ENCODE data around the gene MYLK4.
A peak's percentile ranks its signal among the peaks of the same experiment; 100 is the strongest.
"Not testable (repeated sequence)": the region's sequence is repeated elsewhere in the genome, so short reads cannot be mapped to it uniquely, and the experiment has no call there.

The MYLK4 gene

DNA sequence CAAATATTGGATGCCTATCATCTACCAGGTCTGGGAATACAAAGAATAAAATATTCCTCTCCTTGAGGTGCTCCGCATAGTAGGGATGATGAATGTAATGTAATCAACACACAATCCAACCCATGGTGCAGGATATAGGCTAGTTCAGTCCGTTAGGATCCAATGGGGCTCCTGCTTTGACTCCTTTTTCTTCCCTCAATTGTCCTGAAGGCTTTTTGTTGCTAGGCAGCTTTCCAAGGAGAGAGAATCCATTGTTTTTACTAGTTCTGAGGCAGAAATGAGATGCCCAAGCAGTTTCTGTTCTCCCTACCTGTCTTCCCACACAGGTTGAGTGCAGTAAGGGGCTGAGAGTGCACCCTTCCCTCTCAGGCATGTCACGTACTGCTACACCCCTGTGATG lies 26.5 kb upstream of the MYLK4 start:
- no peak for DNase-seq

DNA sequence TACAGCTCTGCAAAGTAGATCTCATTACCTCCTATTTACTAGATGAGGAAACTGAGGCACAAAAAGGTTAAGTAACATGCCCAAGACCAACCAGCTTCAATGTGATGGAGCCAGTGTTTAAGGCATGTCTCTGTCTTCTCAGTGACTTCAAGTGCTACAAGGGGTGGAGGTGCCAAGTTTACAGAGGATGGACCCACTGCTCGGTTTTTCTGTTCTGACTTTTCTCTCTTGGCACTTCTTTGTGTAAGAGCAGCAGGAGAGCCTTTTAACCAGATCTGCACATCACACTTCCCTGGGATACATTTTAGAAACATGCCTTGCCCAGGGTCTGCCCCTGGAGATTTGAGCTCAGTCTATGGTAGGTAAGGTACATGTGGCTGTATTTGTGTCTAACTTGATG lies 24.3 kb upstream of the MYLK4 start:
- no peak for DNase-seq

DNA sequence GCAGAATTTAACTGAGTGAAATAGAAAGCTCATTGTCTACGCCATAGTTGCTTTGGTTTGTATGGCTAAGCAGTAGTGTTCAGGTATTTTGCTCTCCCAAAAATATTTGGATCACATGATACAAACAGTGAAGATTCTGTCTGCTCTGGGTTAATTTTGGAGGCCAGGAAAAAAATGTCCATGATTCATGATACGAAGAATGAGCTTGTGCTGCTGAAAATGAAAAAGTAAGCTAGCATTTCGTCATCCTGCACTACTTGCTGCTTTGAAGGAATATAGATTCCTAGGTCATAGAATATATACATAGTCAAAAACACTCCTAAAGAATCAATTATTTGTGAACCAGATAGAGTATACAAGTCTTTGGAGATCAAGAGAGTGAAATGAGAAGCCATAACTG lies 22.7 kb upstream of the MYLK4 start:
- no peak for DNase-seq

DNA sequence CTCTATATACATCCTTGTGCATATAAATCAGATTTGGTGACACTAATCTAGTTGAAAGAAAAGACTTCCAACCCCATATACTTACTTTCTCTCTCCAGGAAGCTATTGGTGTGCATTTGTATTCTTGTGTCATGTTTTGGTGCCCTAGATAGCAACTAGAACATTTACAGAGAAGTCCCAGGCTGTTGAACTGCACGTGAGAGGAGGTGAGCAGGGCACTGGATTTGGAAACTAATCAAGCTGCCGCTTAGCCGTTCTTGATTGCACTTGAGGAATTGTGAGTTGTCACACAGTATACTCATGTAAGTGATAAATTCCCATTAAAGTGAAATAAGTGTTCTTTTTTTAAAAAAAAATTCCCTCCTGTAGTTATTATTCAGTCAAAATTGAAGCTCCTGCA lies 22.1 kb upstream of the MYLK4 start:
- no peak for DNase-seq

DNA sequence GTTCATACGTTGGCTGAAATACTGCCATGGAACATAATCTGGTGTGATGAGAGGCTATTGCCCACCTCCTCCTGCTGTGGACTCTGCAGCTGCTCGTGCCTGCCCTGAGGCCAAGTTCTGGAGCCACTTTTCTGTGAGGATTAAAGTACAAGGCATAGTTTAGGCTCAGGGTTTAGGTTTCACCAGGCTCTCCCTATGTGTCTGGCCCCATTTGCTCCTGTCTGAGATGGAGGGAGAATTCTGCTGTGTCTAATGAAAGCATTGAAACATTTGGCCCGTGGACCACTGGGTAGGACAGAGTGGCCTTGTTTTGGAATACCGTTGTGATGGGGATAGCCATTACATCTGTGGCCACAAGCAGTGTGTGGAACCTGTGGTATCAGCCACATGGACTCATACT lies 20.4 kb upstream of the MYLK4 start:
- DNase-seq = no peak

DNA sequence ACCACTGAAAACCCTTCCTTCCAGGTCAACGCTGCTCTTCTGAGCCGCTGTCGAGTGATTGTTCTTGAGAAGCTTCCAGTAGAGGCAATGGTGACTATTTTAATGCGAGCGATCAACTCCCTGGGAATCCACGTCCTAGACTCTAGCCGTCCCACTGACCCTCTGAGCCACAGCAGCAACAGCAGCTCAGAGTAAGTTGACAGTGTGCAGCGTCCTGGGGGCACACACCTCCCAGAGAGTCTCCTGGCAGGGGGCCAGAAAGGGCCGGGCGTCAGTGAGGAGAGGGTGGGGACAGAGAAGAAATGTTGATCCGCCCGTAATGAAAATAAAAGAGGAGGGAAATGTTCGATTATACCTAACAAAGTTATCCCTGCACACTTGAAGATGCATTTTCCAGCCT lies 19.4 kb upstream of the MYLK4 start:
- DNase-seq = no peak

DNA sequence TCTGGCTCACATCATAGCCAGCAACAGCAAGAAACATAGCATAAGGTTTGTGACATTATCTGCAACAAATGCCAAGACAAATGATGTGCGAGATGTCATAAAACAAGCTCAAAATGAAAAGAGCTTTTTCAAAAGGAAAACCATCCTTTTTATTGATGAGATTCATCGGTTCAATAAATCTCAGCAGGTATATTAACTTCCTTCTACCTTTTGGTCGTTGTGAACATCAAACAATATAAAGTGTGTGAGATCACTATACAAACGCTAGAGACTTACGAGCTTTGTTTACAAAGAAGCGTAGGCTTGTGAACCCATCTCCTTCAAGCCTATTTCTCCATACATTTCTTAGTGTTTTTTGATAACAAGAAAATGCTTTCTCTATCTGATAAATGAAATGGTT lies 18.0 kb upstream of the MYLK4 start:
- DNase-seq = no peak

DNA sequence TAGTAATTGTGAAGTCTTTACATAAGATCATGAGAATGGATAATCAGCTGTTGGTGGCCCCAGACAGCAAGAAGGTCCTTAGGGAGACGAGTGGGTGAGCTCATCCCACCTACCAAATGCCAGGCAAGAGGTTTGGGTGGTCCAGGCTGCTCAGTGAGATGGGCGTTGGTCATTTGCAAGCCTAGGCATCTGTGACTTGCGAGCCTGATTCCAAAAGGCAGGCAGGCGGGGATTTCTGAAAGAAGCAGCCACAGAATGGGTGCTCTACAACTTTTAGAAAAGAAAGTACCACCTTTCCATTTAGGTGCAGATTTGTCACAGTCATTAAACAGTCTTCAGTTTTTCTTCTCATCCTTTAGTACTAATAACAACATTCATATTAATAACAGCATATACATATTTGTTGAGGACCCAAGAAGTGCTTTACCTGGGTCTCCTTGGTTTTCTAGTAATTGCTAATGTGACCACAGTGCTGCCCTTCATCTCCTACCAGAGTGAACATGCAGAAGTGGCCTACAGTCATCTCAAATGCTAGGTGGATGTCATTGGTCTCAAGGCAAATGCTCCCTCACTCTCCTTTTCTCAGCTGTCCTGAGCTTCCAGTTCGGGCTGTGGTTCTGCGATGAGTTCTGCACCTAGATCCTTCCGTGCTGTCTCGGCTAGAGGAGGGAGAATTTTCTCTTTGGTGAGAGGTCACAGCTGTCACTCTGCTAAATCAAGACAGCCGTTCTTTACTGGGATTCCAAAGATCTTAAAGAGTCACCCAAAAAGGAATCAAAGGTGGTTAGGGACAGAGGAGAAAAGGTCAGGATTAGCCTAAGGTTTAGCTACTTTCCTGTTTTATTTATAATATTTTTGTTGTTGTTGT lies 17.2 kb upstream of the MYLK4 start:
- no peak for DNase-seq

DNA sequence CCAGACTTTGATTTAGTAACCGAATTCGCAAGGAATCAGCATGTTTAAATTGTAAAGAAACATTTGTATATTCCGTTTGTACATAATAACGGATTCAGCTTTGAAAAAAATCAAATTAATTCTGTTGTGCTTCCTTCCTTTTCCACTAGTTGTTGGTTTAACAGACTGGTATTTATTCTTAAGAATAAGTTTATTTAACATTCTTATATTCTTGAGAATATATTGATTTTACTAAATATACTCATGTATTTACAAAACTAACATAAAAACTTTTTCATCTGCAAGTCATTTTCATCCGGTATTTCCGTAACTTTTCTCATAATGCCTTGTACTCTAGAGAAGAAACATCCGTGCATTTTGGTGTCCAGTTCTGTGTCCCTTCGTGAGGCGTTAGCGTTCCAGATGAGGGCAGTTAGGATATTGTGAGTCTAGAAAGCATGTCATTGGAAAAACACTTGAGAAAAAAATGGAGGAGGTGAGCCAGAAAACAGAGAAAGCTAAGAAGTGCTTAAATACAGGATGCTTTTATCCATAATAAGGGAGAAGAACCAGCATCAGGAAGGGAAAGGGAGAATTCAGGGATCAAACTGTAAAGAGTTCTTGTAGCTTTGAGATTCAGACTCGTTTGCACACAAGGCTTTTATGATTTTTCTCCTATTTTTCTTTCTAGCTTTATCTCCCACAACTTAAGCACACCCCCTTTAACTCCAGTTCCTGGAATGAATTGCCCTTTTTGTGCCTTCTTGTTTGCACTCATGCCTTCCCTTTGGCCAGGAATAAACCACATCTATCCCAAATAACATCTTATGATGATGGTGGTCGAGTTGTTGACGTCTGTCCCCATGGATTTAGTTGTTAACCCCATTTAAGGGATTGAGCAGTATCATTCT lies 16.3 kb upstream of the MYLK4 start:
- no peak for DNase-seq

DNA sequence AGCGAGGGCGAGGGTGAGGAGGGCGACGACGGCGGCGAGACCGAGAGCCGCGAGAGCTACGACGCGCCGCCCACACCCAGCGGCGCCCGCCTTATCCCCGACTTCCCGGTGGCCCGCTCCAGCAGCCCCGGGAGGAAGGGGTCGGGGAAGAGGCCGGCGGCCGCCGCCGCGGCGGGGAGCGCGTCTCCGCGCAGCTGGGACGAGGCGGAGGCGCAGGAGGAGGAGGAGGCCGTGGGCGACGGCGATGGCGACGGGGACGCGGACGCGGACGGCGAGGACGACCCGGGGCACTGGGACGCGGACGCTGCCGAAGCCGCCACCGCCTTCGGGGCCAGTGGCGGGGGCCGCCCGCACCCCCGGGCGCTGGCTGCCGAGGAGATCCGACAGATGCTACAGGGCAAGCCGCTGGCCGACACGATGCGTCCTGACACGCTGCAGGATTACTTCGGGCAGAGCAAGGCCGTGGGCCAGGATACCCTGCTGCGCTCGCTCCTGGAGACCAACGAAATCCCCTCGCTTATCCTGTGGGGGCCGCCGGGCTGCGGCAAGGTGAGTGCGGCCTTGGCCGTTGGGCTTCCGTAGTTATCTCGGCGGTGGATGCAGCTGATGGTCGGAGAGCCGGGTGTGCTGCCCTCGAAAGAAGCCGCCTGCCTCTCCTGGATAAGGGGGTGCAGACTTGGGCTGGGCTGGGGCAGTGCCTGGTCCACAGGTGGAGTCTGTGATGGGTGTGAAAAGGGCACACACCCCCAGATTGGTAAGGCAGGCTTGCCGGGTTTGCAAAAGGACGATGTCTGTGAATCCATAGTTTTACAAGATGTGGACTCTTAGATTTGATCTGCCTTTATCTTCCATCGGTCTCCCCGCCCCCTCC lies 15.4 kb upstream of the MYLK4 start:
- peak; percentile 49 for DNase-seq

DNA sequence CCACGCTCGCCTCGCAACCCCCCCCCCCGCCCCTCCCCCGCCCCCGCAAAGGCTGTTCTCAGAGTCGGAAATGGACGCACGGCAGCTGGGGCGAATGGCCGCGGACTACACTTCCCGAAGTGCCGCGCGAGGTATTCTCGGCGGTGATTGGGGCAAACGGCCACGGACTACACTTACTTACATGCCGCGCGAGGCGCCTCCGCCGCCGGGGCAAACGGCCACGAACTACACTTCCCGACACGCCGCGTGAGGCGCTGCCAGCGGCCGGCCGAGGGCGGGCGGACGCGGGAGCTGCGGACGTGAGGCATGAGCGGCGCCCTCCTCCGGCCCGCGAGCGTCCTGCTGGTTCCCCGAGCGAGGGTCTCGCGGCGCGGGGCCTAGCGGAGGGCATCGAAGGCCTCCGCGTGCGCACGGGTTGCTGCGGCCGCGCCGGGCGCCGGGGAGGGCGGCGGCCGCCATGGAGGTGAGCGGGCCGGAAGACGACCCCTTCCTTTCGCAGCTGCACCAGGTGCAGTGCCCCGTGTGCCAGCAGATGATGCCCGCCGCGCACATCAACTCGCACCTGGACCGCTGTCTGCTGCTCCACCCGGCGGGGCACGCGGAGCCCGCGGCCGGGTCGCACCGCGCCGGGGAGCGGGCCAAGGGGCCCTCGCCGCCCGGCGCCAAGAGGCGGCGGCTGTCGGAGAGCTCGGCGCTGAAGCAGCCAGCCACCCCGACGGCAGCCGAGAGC lies 14.6 kb upstream of the MYLK4 start, which contains the start of gene WRNIP1:
WRNIP1 (plus strand) TSS at position 228 of the 730 bp plus-strand sequence; CDS start at position 458, 230 bp downstream.
- peak; percentile 92 for DNase-seq

DNA sequence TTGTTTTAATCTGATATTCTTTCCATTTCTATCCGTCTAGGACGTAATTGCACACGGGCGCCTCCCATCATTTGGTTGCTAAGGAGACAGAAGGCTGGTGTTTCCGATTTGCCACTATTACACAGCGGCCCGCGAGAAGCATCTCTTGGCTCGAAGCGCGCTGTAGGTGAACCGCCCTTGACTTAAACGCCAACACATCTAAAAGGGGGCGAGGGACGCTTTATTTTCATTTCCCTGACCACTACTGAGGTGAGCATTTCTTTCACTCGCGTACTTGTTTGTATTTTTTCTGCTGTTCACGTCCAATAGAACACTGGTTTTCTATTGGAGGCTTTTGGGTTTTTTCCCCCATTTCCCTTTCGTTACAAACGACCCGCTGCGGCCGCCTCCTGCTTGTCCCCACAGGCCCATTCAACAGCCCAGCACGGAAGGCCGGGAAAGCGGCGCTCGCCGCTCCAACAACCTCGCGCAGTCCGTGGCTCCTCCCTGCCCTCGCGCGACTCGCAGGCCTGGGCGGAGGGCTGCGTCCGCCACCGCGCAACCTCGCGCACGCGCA lies 14.0 kb upstream of the MYLK4 start:
- DNase-seq = peak; percentile 56

DNA sequence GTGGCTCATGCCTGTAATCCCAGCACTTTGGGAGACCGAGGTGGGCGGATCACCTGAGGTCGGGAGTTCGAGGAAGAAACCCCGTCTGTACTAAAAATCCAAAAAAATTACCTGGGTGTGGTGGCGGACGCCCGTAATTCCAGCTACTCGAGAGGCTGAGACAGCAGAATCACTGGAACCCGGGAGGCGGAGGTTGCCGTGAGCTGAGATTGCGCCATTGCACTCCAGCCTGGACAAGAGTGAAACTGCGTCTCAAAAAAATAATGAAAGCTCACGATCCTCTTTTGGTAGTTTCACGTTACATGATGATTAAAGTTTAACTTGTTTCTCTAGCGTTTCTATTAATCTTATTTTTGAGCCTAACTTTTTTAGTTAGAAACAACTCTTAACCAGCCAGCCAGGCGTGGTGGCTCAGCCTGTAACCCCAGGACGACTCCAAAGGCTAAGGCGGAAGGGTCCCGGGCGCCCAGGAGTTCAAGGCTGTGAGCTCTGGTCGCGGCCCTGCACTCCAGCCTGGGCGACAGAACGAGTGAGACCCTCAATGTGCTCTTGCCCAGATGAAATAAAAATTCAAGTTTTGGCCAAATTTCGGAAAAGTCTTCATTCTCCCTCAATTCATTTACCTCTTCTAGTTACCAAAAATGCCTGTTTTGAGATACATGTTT lies 13.3 kb upstream of the MYLK4 start:
- DNase-seq = no peak

DNA sequence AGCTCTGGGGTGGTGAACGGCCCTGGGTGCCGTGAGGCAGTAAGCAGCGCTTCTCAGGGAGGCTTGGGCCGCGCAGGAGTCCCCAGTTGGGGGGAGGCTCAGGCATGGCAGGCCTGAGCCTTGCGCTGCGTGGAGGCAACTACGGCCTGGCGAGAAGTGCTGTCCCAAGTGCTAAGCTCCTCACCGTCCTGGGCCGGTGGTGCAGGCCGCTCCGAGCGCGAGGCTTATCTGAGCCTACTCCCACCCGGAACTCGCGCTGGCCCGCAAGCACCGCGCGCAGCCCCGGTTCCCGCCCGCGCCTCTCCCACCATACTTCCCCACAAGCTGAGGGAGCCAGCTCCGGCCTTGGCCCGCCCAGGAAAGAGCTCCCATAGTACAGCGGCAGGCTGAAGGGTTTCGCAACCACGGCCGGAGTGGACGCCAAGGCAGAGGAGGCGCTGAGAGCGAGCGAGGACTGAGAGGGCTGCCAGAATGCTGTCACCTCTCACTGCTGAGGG lies 12.7 kb upstream of the MYLK4 start:
- no peak for DNase-seq

DNA sequence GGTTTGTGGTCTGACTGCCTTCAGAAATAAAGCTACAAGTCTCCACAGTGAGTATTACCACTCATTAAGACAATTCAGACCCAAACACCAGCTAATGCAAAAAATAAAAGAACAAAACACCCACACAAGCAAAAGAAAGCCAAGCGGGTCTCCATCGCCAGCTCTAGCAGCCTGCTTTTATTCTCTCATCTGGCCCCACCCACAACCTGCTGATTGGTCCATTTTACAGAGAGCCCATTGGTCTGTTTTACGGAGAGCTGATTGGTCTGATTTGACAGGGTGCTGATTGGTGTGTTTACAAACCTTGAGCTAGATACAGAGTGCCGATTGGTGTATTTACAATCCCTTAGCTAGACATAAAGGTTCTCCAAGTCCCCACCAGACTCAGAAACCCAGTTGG lies 12.1 kb upstream of the MYLK4 start:
- DNase-seq = not testable (repeated sequence)

DNA sequence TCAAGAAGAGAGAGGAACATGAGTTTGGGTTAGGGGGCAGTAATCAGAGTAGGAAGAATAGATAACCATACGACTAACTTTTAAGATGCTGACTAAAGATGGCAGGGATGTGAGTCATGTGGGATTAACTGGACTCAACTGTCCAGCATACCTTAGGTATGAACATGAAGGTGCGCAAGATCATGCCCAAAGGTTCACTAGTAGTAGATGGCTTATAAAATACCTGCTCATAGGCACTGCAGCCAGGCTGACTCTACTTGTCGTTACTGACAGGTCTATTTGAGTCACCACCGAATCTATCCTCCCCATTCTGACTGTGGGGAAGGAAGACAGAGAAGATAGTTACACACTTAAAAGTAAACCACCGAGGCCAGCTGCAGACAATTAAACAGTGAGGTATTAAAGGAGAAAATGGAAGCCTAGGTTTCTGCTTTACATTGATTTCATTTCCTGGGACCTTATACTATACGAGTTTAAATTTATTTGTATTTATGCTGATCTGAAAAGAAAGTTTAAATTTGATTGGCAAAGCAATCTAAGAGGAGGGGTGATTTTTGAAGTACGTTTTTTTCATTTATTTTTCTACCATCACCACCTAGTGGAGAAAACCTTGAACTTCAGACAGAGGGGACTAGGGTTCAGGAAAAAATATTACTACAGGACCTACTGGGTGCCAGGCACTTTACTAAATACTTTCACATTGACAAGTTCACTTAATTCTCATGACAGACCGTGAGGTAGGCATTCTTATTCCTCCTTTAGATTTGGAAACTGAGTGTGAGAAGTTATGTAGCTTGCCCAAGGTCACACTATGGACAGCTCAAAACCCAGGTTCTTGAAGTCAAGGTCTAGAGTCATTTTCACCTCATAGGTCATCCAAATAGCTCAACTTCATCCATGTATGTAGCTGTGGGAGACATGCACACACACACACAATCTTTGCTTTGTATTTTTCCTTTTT lies 10.4 kb upstream of the MYLK4 start:
- no peak for DNase-seq

DNA sequence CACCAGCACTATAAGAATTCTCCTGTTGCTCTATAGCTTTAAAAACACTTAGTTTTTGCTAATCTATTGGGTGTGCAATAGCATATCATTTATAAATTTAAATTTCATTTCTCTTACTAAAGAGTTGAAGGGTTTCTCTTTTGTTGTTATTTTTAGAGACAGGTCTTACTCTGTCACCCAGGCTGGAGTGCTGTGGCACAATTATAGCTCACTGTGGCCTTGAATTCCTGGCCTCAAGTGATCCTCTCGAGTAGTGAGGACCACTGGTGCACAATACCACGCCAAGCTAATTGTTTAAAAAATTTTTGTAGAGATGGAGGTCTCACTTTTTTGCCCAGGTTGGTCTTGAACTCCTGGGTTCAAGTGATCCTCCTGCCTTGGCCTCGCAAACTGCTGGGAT lies 8.3 kb upstream of the MYLK4 start:
- DNase-seq = no peak

DNA sequence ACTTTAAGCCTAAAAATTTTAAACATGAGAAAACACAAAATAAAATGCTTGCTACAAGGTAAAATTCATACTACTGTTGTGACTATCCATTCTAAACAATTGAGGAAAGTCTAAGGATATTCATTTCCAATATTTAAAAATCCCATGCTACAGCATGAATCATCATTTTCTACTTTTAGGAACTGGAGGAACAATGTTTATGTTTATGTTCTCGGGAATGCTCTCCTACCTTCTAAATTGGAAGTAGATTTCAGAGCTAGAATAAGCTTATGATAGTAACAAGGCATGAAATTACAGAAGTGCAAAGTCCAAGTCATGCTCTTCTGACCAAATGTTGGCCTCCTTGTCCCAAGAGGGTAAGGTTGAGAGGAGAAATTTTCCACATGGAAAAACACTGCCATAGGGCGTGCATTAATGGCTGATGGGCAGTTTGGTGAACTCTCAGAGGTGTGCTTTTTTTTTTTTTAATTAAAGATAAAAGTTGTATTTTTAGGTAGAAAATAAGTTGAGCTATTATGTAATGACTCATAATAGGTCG lies 6.0 kb upstream of the MYLK4 start:
- DNase-seq = no peak

DNA sequence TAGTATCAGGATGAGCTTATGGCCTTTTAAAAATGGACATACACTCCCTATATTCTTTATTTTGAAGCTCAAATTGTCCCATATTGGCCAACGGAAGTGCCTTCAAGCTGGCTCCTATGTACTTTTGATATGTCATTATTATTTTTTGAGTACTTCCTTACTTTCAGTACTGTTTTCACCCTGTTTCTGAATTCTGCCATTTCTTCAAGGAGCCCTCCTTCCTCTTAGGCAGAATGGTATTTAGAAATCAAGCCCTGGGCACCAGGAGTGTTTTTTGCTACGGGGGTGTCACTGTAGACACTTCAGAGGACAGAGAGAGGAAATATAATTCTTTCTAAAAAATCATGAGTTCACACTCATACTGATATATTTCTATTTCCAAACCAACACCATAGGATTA lies 5.5 kb upstream of the MYLK4 start:
- DNase-seq = no peak

DNA sequence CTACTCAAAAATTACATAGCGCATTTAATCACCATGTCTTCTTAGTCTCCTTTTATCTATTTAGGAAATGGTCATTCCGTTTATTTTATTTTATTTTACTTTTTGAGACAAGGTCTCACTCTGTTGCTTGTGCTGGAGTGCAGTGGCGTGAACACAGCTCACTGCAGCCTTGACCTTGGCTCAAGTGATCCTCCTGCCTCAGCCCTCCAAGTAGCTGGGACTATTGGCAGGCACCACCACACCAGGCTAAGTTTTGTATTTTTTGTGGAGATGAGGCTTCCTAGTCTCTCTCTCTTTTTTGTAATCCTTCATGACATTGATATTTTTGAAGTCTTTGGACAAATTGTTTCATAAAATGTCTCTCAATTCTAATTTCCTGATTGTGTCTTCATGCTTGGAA lies 4.7 kb upstream of the MYLK4 start:
- DNase-seq = no peak
